Measurements from ENCODE around the gene DAPP1. TPM values are rescaled to one million over a fixed set of nuclear protein-coding genes. Genes with fewer than 3 reads are reported as not detected.

Gene DAPP1
- total RNA-seq, 1 experiment from 2014 or later: not detected

- H3K36me3 ChIP-seq (ENCODE audit: insufficient read depth, low read length, poor library complexity, severe bottlenecking): no peaks in the 10 kb centered on the region
- CTCF ChIA-PET: no interaction called here
- H3K27ac ChIP-seq (ENCODE audit: low read depth, low read length, poor library complexity, severe bottlenecking): no peak overlapping the region
- no TSS peak for BruUV-seq (replicated peaks)
- intact Hi-C loops (cut with micrococcal nuclease; ENCODE audit: unreplicated experiment): no loop called here
- peaks cover 36% of the 10 kb centered on the region for H3K27me3 ChIP-seq (replicated peaks; ENCODE audit: insufficient read depth, low read depth, low read length, poor library complexity)
- H3K4me1 ChIP-seq (ENCODE audit: insufficient read depth, low read length, poor library complexity, severe bottlenecking): no peaks in the 10 kb centered on the region
- no peak for TF ChIP-seq EZH2 (IDR thresholded peaks at IDR 0.05; ENCODE audit: borderline replicate concordance, low read depth, low read length, poor library complexity, severe bottlenecking)
- no peak for TF ChIP-seq CTCF (conservative IDR thresholded peaks at IDR 0.05; ENCODE audit: low read depth, low read length)
- H3K9me3 ChIP-seq (ENCODE audit: low read depth, low read length, poor library complexity, severe bottlenecking): no peaks in the 10 kb centered on the region
- no peak overlapping the region for H3K4me3 ChIP-seq (ENCODE audit: low read depth, low read length, poor library complexity, severe bottlenecking)
- no peak for DNase-seq (ENCODE audit: low spot score)
- POLR2A ChIA-PET (ENCODE audit: low non-redundant PET): no interaction called here
These were observed 31.8 kb upstream of the DAPP1 start for GRCh38 chr4:99784842-99785241.

GRCh38 chr4:99790796-99791617 is 25.6 kb upstream of the DAPP1 start:
- ChIA-PET CTCF (no interaction called here), POLR2A (ENCODE audit: low non-redundant PET) (no interaction called here)
- TF ChIP-seq CTCF (conservative IDR thresholded peaks at IDR 0.05; ENCODE audit: low read depth, low read length): no peak
- no peak for TF ChIP-seq EZH2 (IDR thresholded peaks at IDR 0.05; ENCODE audit: borderline replicate concordance, low read depth, low read length, poor library complexity, severe bottlenecking)
- no peaks in the 10 kb centered on the region for H3K9me3 ChIP-seq (ENCODE audit: low read depth, low read length, poor library complexity, severe bottlenecking)
- H3K27ac ChIP-seq (ENCODE audit: low read depth, low read length, poor library complexity, severe bottlenecking): no peak overlapping the region
- intact Hi-C loops (cut with micrococcal nuclease; ENCODE audit: unreplicated experiment): no loop called here
- H3K4me1 ChIP-seq (ENCODE audit: insufficient read depth, low read length, poor library complexity, severe bottlenecking): no peaks in the 10 kb centered on the region
- no peak for DNase-seq (ENCODE audit: low spot score)
- H3K27me3 ChIP-seq (replicated peaks; ENCODE audit: insufficient read depth, low read depth, low read length, poor library complexity): peaks cover 44% of the 10 kb centered on the region
- no peak overlapping the region for H3K4me3 ChIP-seq (ENCODE audit: low read depth, low read length, poor library complexity, severe bottlenecking)
- no TSS peak for BruUV-seq (replicated peaks)
- no peaks in the 10 kb centered on the region for H3K36me3 ChIP-seq (ENCODE audit: insufficient read depth, low read length, poor library complexity, severe bottlenecking)

GRCh38 chr4:99800332-99801004 is 16.2 kb upstream of the DAPP1 start:
- intact Hi-C loops (cut with micrococcal nuclease; ENCODE audit: unreplicated experiment): loop anchor here (10.0 kb wide), 1 partner anchor 386 kb away; no protein-coding TSS in a partner anchor
- POLR2A ChIA-PET (ENCODE audit: low non-redundant PET): no interaction called here
- H3K36me3 ChIP-seq (ENCODE audit: insufficient read depth, low read length, poor library complexity, severe bottlenecking): no peaks in the 10 kb centered on the region
- no peaks in the 10 kb centered on the region for H3K9me3 ChIP-seq (ENCODE audit: low read depth, low read length, poor library complexity, severe bottlenecking)
- BruUV-seq (replicated peaks): no TSS peak
- no peak for TF ChIP-seq EZH2 (IDR thresholded peaks at IDR 0.05; ENCODE audit: borderline replicate concordance, low read depth, low read length, poor library complexity, severe bottlenecking)
- no peak for TF ChIP-seq CTCF (conservative IDR thresholded peaks at IDR 0.05; ENCODE audit: low read depth, low read length)
- CTCF ChIA-PET: no interaction called here
- peaks cover 52% of the 10 kb centered on the region for H3K27me3 ChIP-seq (replicated peaks; ENCODE audit: insufficient read depth, low read depth, low read length, poor library complexity)
- no peaks in the 10 kb centered on the region for H3K4me1 ChIP-seq (ENCODE audit: insufficient read depth, low read length, poor library complexity, severe bottlenecking)
- H3K4me3 ChIP-seq (ENCODE audit: low read depth, low read length, poor library complexity, severe bottlenecking): no peak overlapping the region
- H3K27ac ChIP-seq (ENCODE audit: low read depth, low read length, poor library complexity, severe bottlenecking): no peak overlapping the region
- DNase-seq (ENCODE audit: low spot score): no peak
